22Rv1 (cell line): ENCODE results near the gene FOXI1.

ENCODE experiments used
- ZFX ChIP-seq: fragments of 450-650 bp; IDR thresholded peaks from 2 replicates; pipeline ENCODE4 v1.6.1; 2017; ENCODE audit warnings: antibody characterized with exemption, borderline replicate concordance
- TF ChIP-seq, protein P1 (sequence below): fragments of 450-650 bp; IDR thresholded peaks from 2 replicates; pipeline ENCODE4 v1.5.1; 2017; ENCODE audit warnings: mild to moderate bottlenecking

DNA sequence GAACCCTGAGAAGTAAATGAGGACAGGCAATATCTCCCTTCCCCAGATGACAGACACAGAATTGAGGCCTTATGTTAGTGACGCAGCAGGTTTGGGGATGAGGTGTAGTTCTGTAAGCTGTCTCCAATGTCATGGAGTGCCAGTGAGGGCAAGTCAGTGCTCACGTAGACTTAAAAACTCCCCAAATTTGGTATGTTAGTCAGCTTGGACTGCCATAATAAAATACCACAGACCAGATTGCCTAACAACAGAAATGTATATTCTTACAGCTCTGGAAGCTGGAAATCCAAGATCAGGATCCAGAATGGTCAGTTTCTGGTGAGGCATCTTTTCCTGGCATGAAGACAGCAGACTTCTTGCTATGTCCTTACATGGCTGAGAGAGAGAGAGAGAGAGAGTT is 14.9 kb downstream of the FOXI1 start:
- TF ChIP-seq, protein P1, sequence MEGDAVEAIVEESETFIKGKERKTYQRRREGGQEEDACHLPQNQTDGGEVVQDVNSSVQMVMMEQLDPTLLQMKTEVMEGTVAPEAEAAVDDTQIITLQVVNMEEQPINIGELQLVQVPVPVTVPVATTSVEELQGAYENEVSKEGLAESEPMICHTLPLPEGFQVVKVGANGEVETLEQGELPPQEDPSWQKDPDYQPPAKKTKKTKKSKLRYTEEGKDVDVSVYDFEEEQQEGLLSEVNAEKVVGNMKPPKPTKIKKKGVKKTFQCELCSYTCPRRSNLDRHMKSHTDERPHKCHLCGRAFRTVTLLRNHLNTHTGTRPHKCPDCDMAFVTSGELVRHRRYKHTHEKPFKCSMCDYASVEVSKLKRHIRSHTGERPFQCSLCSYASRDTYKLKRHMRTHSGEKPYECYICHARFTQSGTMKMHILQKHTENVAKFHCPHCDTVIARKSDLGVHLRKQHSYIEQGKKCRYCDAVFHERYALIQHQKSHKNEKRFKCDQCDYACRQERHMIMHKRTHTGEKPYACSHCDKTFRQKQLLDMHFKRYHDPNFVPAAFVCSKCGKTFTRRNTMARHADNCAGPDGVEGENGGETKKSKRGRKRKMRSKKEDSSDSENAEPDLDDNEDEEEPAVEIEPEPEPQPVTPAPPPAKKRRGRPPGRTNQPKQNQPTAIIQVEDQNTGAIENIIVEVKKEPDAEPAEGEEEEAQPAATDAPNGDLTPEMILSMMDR: no peak
- TF ChIP-seq ZFX: no peak
